HG03066 (cell line): ENCODE results near the gene MME.
"Not testable (repeated sequence)": the region's sequence is repeated elsewhere in the genome, so short reads cannot be mapped to it uniquely, and the experiment has no call there.

Source experiments
- ATAC-seq: cut with Tn5 transposase; IDR thresholded peaks from one replicate; pipeline ENCODE4 v1.9.1; 2021; ENCODE audit warnings: low read depth; ENCODE audit not compliant: unreplicated experiment

The MME gene

GRCh38 chr3:155083313-155083905 is 3.3 kb downstream of the MME start:
- ATAC-seq = no peak

GRCh38 chr3:155084567-155084966 is 4.4 kb downstream of the MME start:
- no peak for ATAC-seq

DNA sequence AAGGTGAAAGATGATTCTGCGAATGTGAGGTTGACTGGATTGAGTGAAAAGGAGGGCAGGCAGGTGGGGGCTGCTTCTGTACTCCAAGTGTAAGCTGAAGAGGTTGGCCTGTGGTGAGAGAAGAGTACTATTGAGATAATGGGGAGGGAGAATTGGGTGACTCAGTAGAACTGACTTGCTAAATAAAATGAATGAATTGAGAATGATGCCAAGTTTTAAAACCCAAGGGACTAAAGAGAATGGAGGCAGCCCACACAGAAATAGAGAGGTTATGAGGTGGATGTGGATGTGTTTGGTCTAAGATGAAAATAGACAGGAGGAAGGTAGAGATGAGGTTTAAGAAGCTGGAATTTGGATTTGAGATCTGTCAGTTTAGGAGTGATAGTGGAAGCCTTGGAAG is 5.9 kb downstream of the MME start:
- no peak for ATAC-seq

DNA sequence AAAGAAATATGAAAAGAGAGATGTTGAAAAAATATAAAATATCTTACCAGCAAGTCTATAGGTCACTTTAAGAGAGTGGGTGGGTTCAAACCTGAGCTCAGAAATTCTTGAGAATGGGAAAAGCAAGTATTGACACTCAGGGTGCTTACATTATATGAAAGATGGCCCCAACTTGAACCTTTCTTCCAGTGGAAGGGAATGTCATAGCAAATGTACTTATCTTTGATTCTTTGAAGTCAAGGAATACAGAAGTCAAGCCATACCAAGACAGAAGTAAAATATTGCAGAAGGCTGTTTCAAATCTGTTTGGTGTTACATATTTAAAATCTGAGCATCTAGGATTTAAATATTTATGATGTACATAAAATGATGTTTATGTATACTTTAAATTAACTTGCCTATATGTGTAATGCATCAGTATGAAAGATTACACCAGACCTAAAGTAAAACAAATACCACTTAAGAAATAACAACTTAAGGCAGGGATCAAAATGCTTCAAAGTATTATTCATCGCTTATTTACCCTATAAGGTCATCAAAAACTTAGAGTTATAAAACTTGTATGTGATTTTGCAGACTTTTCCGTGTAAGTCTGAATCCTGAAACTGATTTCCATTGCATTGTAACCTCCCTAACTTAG is 8.7 kb downstream of the MME start:
- ATAC-seq = no peak

GRCh38 chr3:155089495-155089894 is 9.4 kb downstream of the MME start:
- no peak for ATAC-seq

DNA sequence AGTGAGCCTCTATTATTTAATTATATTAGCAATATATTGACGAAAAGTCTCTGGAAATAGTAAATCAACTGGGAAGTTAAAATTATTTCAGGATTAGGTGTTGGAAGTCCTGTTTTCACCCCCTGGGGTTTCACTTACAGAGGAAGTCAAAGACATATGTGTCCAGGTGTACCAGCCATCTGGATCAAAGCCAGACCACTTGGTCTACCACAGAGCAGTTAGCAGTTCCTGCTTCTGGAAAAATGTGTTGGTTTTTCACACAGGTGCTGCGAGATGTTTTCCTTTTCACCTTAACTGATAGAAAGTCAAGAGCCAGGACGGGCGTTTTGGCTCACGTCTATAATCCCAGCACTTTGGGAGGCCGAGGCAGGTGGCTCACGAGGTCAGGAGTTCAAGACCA is 13.1 kb downstream of the MME start:
- ATAC-seq = no peak

- ATAC-seq = no peak
Measured at GRCh38 chr3:155096303-155097008, 16.3 kb downstream of the MME start.

- no peak for ATAC-seq
Measured at GRCh38 chr3:155097009-155097349, 16.9 kb downstream of the MME start.

GRCh38 chr3:155101398-155101797 is 21.3 kb downstream of the MME start:
- no peak for ATAC-seq

DNA sequence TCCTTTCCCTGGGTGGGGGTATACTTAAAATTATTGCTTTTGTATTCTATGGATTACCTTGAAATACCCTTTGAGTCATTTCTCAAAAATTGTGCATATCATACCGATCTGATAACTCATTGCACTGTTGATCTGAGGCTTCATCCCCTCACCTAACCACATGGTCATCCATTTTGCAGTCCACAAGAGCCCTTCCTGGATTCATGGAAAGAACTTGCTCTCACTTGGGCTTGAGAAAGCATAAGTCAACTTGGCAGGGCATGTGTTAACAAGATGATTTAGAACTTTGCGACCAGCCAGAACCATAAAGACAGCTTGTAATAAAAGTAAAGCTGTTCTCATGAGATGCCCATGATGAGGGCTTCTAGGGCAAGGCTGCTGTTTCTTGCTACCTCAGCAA is 22.2 kb downstream of the MME start:
- no peak for ATAC-seq

DNA sequence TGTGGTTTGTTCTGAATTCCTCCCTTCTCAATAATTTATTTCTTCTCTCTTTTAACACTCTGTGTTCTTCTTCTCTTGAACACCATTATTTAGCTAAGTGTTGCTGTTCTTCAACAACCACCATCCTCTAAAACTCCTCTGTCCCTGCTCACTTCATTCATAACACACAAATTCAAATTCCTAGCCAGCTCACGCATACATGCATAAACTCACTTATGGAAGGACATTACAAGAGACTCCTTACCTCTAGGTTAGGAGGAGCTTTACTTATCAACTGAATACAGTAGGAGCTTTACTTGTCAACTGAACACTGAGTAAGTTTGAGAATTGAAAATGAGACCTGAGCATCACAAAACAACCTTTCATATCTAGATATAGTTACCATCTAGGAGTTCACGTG is 23.6 kb downstream of the MME start:
- no peak for ATAC-seq

DNA sequence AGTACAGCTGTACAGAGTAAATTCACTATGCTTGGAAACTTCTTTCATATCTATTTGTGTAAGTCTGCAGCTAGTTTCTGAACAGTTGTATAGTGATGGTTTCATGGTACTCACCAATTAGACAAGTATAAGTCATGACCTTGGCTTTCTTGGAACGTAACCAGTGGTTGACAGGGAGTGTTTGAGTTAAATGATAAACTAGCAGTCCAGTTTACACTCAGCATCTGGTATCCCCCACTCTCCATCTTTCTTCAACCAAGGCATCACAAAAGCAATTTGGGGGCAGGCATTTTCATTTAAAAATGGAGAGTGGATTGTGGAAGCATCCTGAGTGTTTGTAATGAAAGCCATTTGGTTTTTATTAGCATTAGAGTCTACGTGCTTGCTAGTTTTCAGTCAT is 26.0 kb downstream of the MME start:
- ATAC-seq = no peak

DNA sequence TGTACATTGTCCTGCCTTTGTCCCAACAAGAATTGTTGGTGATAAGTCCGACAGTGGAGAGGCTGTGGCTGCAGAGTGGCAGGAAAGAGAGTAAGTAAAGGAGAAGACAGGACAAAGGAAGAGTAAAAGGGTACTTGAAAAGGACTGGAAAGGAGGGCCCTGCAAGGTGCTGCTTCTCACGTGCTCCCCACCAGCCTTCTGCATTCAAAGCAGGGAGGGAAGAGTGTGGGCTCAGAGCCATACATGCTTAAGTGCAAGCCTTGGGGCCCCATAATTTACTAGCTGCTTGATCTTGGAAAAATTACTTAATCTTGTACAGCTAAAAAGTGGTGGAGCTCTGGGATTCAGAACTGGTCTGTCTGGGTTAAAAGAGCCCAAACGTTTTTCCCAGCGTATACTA is 29.9 kb downstream of the MME start:
- no peak for ATAC-seq

- no peak for ATAC-seq
Measured at GRCh38 chr3:155110996-155111901, 31.1 kb downstream of the MME start.

DNA sequence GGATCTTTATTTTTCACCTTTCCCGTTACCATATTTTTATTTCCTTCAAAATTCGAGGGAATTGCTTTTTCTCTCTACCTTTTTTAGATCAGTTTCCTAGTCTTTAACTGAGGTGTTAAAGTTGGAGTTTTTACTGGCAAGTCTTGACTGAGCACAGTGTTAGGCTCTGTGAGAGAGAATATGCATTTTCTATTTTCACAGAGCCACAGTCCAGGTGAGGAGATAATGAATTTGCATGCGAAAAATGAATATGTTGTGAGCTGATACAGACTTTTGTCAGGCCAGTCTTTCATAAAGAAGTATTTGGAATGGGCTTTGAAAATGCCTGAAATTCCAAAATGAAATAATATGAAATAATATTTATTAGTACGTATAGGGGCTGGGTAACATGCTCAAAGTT is 31.9 kb downstream of the MME start:
- no peak for ATAC-seq

- ATAC-seq = no peak
Measured at GRCh38 chr3:155112661-155113389, 32.7 kb downstream of the MME start.

- ATAC-seq = not testable (repeated sequence)
Measured at GRCh38 chr3:155124745-155125144, 44.6 kb downstream of the MME start.

DNA sequence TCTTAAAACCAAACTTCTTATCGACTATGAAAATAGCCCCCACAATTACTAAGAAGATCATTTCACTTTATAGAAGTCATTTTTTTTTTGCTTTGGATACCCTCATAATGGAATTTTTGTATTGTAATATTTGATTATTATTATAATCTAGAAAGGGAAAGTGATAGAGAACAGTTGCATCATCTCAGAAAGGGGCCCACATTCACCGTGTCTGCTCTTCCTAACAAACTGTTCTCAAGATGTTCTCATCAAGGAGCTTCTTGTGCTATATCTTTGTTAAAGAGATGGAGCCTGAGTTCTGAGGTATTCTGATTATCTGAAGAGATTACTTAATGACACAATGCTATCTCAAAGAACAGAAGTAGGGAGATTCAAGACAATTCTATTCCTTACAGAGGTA is 49.3 kb downstream of the MME start:
- no peak for ATAC-seq

DNA sequence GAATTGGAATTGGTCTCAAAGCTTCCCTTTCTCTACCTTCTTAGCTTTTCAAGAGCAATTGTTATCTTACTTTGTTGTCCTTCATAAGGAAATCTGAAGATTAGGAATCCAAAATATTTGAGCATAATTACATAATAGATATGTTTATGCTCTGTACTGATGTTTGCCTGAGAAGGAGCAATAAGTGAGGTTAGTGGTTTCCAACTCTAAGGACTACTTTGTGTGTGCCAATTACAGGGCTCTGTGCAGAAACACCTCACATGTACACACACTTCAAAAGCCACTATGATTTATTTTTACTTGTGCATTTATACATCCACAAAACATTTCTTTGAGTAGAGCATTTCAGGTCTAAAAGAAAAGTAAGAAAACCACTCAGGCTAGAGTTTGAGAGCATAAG is 49.9 kb downstream of the MME start:
- ATAC-seq = no peak

- ATAC-seq = peak; percentile 65
Measured at GRCh38 chr3:155131104-155131503, 51.0 kb downstream of the MME start.

GRCh38 chr3:155134311-155134710 is 54.2 kb downstream of the MME start:
- ATAC-seq = not testable (repeated sequence)
